A673 (cell line): ENCODE data around the gene CBL. TPM values are rescaled to one million over a fixed set of nuclear protein-coding genes. Genes with fewer than 3 reads are reported as not detected.
A peak's percentile ranks its signal among the peaks of the same experiment; 100 is the strongest.

ENCODE experiments used
- BruUV-seq: library from RNA; stranded (reverse); fragments of 400-500 nt; replicated peaks from 2 replicates; lab custom pipeline; 2021; lab: Mats Ljungman, UMichigan
- CTCF ChIA-PET: fragments of 300-600 bp; sonication (Branson Sonifier 250); formaldehyde crosslinking; loops from one replicate; lab custom pipeline; 2022; ENCODE audit warnings: antibody characterized with exemption; lab: Charles Lee
- POLR2A ChIA-PET: fragments of 300-600 bp; sonication (Branson Sonifier 250); formaldehyde crosslinking; loops from one replicate; lab custom pipeline; 2022; ENCODE audit warnings: antibody characterized with exemption; ENCODE audit not compliant: low non-redundant PET; lab: Charles Lee
- DNase-seq: peaks from one replicate; pipeline ENCODE4 v3.0.0-alpha.2; 2015; ENCODE audit warnings: low spot score
- H3K27ac ChIP-seq: fragments of 200-600 bp; sonication (generic); 2 replicates; pipeline ENCODE4 v1.5.1; 2016; ENCODE audit warnings: mixed run types, low read depth, mild to moderate bottlenecking, mixed read lengths, antibody characterized with exemption, low read length; ENCODE audit not compliant: poor library complexity, severe bottlenecking
- H3K27me3 ChIP-seq: fragments of 200-600 bp; sonication (generic); replicated peaks from 2 replicates; pipeline ENCODE4 v1.6.1; 2017; ENCODE audit warnings: mixed run types, low read depth, mild to moderate bottlenecking, mixed read lengths, antibody characterized with exemption, low read length; ENCODE audit not compliant: insufficient read depth, poor library complexity
- H3K36me3 ChIP-seq: fragments of 200-600 bp; sonication (generic); 2 replicates; pipeline ENCODE4 v1.6.1; 2016; ENCODE audit warnings: mixed run types, mild to moderate bottlenecking, mixed read lengths, antibody characterized with exemption, low read length; ENCODE audit not compliant: insufficient read depth, poor library complexity, severe bottlenecking
- H3K4me1 ChIP-seq: fragments of 200-600 bp; sonication (generic); 2 replicates; pipeline ENCODE4 v1.6.1; 2017; ENCODE audit warnings: mixed run types, mild to moderate bottlenecking, mixed read lengths, antibody characterized with exemption, low read length; ENCODE audit not compliant: insufficient read depth, poor library complexity, severe bottlenecking
- H3K4me3 ChIP-seq: fragments of 200-600 bp; sonication (generic); 2 replicates; pipeline ENCODE4 v1.5.1; 2016; ENCODE audit warnings: low read depth, mixed run types, mild to moderate bottlenecking, mixed read lengths, low read length; ENCODE audit not compliant: poor library complexity, severe bottlenecking
- H3K9me3 ChIP-seq: fragments of 200-600 bp; sonication (generic); 2 replicates; pipeline ENCODE4 v1.6.1; 2016; ENCODE audit warnings: mixed run types, low read depth, mild to moderate bottlenecking, mixed read lengths, antibody characterized with exemption, low read length; ENCODE audit not compliant: poor library complexity, severe bottlenecking
- EZH2 ChIP-seq: fragments of 200-600 bp; sonication (generic); IDR thresholded peaks from 2 replicates; pipeline ENCODE4 v1.6.1; 2017; ENCODE audit warnings: borderline replicate concordance, low read depth, mild to moderate bottlenecking, mixed read lengths, antibody characterized with exemption, low read length; ENCODE audit not compliant: poor library complexity, severe bottlenecking
- intact Hi-C: fragments of 100-400 bp; cut with micrococcal nuclease; formaldehyde crosslinking; loops from one replicate; pipeline ENCODE4 v1.10.0; 2022; ENCODE audit not compliant: unreplicated experiment
- total RNA-seq: library from RNA; stranded (reverse); gene quantifications from 2 replicates; pipeline ENCODE4 v1.2.3, GENCODE V29; 2021
- TF ChIP-seq, protein P1 (sequence below): fragments of 300-800, 200-600 bp; sonication (generic); conservative IDR thresholded peaks from 2 replicates; pipeline ENCODE4 v1.5.1; 2017; ENCODE audit warnings: low read depth, mild to moderate bottlenecking, antibody characterized with exemption, low read length, moderate library complexity, mixed read lengths

The CBL gene
- total RNA-seq, 1 experiment from 2014 or later, result 40.7 TPM

- DNase-seq, result no peak
- intact Hi-C loops, result no loop called here
- peaks cover 6% of the 10 kb centered on the region for H3K36me3 ChIP-seq
- no peak overlapping the region for H3K27ac ChIP-seq
- POLR2A ChIA-PET, result no interaction called here
- TF ChIP-seq EZH2, result no peak
- TF ChIP-seq, protein P1, sequence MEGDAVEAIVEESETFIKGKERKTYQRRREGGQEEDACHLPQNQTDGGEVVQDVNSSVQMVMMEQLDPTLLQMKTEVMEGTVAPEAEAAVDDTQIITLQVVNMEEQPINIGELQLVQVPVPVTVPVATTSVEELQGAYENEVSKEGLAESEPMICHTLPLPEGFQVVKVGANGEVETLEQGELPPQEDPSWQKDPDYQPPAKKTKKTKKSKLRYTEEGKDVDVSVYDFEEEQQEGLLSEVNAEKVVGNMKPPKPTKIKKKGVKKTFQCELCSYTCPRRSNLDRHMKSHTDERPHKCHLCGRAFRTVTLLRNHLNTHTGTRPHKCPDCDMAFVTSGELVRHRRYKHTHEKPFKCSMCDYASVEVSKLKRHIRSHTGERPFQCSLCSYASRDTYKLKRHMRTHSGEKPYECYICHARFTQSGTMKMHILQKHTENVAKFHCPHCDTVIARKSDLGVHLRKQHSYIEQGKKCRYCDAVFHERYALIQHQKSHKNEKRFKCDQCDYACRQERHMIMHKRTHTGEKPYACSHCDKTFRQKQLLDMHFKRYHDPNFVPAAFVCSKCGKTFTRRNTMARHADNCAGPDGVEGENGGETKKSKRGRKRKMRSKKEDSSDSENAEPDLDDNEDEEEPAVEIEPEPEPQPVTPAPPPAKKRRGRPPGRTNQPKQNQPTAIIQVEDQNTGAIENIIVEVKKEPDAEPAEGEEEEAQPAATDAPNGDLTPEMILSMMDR, result no peak
- H3K4me3 ChIP-seq, result no peak overlapping the region
- H3K27me3 ChIP-seq, result no peaks in the 10 kb centered on the region
- no peaks in the 10 kb centered on the region for H3K4me1 ChIP-seq
- CTCF ChIA-PET, result no interaction called here
- BruUV-seq, result no TSS peak
- H3K9me3 ChIP-seq, result peaks cover 8% of the 10 kb centered on the region
Observed at GRCh38 chr11:119290894-119291497, 84.9 kb downstream of the CBL start.

- H3K4me1 ChIP-seq, result no peaks in the 10 kb centered on the region
- BruUV-seq, result no TSS peak
- CTCF ChIA-PET, result no interaction called here
- peaks cover 8% of the 10 kb centered on the region for H3K9me3 ChIP-seq
- no peak for DNase-seq
- no peak overlapping the region for H3K4me3 ChIP-seq
- POLR2A ChIA-PET, result no interaction called here
- intact Hi-C loops, result no loop called here
- TF ChIP-seq EZH2, result no peak
- TF ChIP-seq, protein P1, result no peak
- no peak overlapping the region for H3K27ac ChIP-seq
- no peaks in the 10 kb centered on the region for H3K27me3 ChIP-seq
- H3K36me3 ChIP-seq, result peaks cover 23% of the 10 kb centered on the region
Observed at GRCh38 chr11:119293461-119293860, 87.3 kb downstream of the CBL start.

DNA sequence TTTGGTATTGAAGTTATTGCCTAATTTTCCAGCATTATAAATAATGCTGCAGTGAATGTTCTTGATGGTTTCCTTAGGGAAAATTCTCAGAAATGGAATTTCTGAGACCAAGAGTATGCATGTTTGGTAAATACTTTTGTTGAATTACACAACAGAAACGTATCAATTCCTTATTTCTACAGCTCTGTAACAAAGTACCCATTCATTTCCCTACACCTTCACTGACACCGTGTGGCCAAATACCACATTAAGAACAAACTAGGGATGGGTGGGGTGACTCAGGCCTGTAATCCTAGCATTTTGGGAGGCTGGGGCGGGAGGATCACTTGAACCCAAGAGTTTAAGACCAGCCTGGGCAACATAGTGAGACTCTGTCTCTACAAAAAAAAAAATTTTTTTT lies 89.0 kb downstream of the CBL start:
- Histone ChIP-seq H3K27me3 (no peaks in the 10 kb centered on the region), H3K36me3 (peaks cover 38% of the 10 kb centered on the region), H3K4me3 (no peak overlapping the region), H3K27ac (no peak overlapping the region), H3K4me1 (no peaks in the 10 kb centered on the region), H3K9me3 (peaks cover 8% of the 10 kb centered on the region)
- ChIA-PET POLR2A (no interaction called here), CTCF (no interaction called here)
- no peak for TF ChIP-seq EZH2
- TF ChIP-seq, protein P1, result 0 out of 2 replicates have a peak, but pooled peaks have one; percentile 7
- intact Hi-C loops, result no loop called here
- DNase-seq, result no peak
- BruUV-seq, result no TSS peak
